Fibroblast of upper back skin (primary cell): ENCODE data around the gene BLTP3B.
"Not testable (repeated sequence)": the region's sequence is repeated elsewhere in the genome, so short reads cannot be mapped to it uniquely, and the experiment has no call there.

Experiments
- DNase-seq: peaks from one replicate; pipeline ENCODE4 v3.0.0-alpha.2; 2013

BLTP3B gene

GRCh38 chr12:100142851-100143559, at the start of gene BLTP3B:
BLTP3B (minus strand) TSS chr12:100142874; CDS start chr12:100142635, 239 bp downstream.
- peak; percentile 77 for DNase-seq

- DNase-seq = no peak
Measured at GRCh38 chr12:100189636-100190394, 47.1 kb upstream of the BLTP3B start.

GRCh38 chr12:100188888-100189635, 46.4 kb upstream of the BLTP3B start:
- DNase-seq = not testable (repeated sequence)

- DNase-seq = no peak
Measured at GRCh38 chr12:100187857-100188519, 45.3 kb upstream of the BLTP3B start.

- no peak for DNase-seq
Measured at GRCh38 chr12:100187068-100187467, 44.4 kb upstream of the BLTP3B start.

GRCh38 chr12:100186071-100186470, 43.4 kb upstream of the BLTP3B start:
- DNase-seq = no peak

GRCh38 chr12:100185361-100185894, 42.8 kb upstream of the BLTP3B start:
- DNase-seq = no peak

GRCh38 chr12:100184549-100185145, 42.0 kb upstream of the BLTP3B start:
- DNase-seq = no peak

GRCh38 chr12:100179252-100179651, 36.6 kb upstream of the BLTP3B start:
- no peak for DNase-seq

- not testable (repeated sequence) for DNase-seq
Measured at GRCh38 chr12:100176493-100176892, 33.8 kb upstream of the BLTP3B start.

- DNase-seq = no peak
Measured at GRCh38 chr12:100174495-100174894, 31.8 kb upstream of the BLTP3B start.

GRCh38 chr12:100173111-100173510, 30.4 kb upstream of the BLTP3B start:
- no peak for DNase-seq

GRCh38 chr12:100171248-100171647, 28.6 kb upstream of the BLTP3B start:
- no peak for DNase-seq

- no peak for DNase-seq
Measured at GRCh38 chr12:100170313-100170858, 27.7 kb upstream of the BLTP3B start.

- no peak for DNase-seq
Measured at GRCh38 chr12:100169345-100169744, 26.7 kb upstream of the BLTP3B start.

GRCh38 chr12:100168562-100168961, 25.9 kb upstream of the BLTP3B start:
- DNase-seq = no peak

GRCh38 chr12:100166232-100166631, 23.6 kb upstream of the BLTP3B start:
- no peak for DNase-seq

GRCh38 chr12:100165356-100165755, 22.7 kb upstream of the BLTP3B start:
- no peak for DNase-seq

- DNase-seq = no peak
Measured at GRCh38 chr12:100164153-100164704, 21.6 kb upstream of the BLTP3B start.

GRCh38 chr12:100163416-100164152, 20.9 kb upstream of the BLTP3B start:
- DNase-seq = peak; percentile 29
